Measurements from ENCODE around the gene CAPSL. TPM values are rescaled to one million over a fixed set of nuclear protein-coding genes. Genes with fewer than 3 reads are reported as not detected.

Gene CAPSL
- total and polyA plus RNA-seq, 9 donors = 0.85 to 28.8 (median 1.8) TPM; not detected in 4

DNA sequence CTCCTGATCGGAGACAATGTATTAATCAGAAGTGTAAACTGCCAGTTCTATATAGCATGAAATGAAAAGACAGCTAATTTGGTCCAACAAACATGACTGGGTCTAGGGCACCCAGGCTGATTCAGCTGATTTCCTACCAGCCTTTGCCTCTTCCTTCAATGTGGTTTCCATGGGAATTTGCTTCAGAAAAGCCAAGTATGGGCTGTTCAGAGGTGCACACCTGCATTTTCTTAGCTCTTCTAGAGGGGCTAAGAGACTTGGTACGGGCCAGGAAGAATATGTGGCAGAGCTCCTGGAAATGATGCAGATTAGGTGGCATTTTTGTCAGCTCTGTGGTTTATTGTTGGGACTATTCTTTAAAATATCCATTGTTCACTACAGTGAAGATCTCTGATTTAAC is 59.3 kb downstream of the CAPSL start:
- Histone ChIP-seq H3K4me3 (no peak overlapping the region), H3K27ac (no peak overlapping the region), H3K36me3 (no peaks in the 10 kb centered on the region), H3K27me3 (no peaks in the 10 kb centered on the region), H3K4me1 (ENCODE audit: insufficient read depth) (no peaks in the 10 kb centered on the region), H3K9me3 (no peaks in the 10 kb centered on the region)
- 84 to 89% (median 87%) methylated on average over 2 of the region's 2 CpGs for WGBS, 3 donors
- no peak for DNase-seq
- TF ChIP-seq EP300 (IDR thresholded peaks at IDR 0.05) = no peak
- no peak for TF ChIP-seq POLR2A (IDR thresholded peaks at IDR 0.05)
- intact Hi-C loops (cut with DNase I) = no loop called here

GRCh38 chr5:35878079-35878478 is 60.3 kb downstream of the CAPSL start:
- Histone ChIP-seq H3K4me3 (no peak overlapping the region), H3K36me3 (no peaks in the 10 kb centered on the region), H3K9me3 (no peaks in the 10 kb centered on the region), H3K27ac (no peak overlapping the region), H3K4me1 (ENCODE audit: insufficient read depth) (no peaks in the 10 kb centered on the region), H3K27me3 (no peaks in the 10 kb centered on the region)
- TF ChIP-seq POLR2A (IDR thresholded peaks at IDR 0.05) (no peak), CTCF (IDR thresholded peaks at IDR 0.05) (no peak), EP300 (IDR thresholded peaks at IDR 0.05) (no peak)
- intact Hi-C loops (cut with DNase I) = no loop called here
- no peak for DNase-seq

GRCh38 chr5:35877655-35878054 is 60.8 kb downstream of the CAPSL start:
- H3K36me3 ChIP-seq = no peaks in the 10 kb centered on the region
- no peaks in the 10 kb centered on the region for H3K27me3 ChIP-seq
- H3K9me3 ChIP-seq = no peaks in the 10 kb centered on the region
- H3K4me1 ChIP-seq (ENCODE audit: insufficient read depth) = no peaks in the 10 kb centered on the region
- no peak overlapping the region for H3K4me3 ChIP-seq
- H3K27ac ChIP-seq = no peak overlapping the region
- WGBS, 3 donors = 83 to 89% (median 87%) methylated on average over 2 of the region's 2 CpGs
- intact Hi-C loops (cut with DNase I) = no loop called here
- no peak for DNase-seq
- no peak for TF ChIP-seq POLR2A (IDR thresholded peaks at IDR 0.05)
- no peak for TF ChIP-seq CTCF (IDR thresholded peaks at IDR 0.05)
- TF ChIP-seq EP300 (IDR thresholded peaks at IDR 0.05) = no peak

DNA sequence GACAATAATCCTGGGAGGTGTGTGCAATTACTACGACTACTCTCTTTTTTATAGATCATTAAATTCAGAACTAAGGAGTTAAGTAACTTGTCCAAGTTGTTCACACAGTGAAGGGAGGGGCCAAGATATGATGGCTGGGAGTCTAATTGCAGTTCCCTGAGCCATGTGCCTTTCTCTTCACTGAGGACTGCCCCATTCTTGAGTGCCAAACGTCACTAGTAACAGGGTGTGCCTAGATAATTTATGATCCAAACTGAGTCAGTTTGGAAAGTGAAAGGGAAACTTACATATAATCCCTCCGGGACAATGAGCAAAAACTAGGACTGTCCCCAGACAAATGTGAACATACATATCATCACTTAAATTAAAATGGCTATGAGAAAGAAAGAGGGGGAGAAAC is 61.5 kb downstream of the CAPSL start:
- WGBS, 3 donors = 47 to 52% (median 50%) methylated on average over 3 of the region's 3 CpGs
- intact Hi-C loops (cut with DNase I) = no loop called here
- H3K9me3 ChIP-seq = no peaks in the 10 kb centered on the region

GRCh38 chr5:35876454-35876853 is 62.0 kb downstream of the CAPSL start:
- intact Hi-C loops (cut with DNase I) = no loop called here

More for the DNA sequence above, 61.5 kb downstream of the CAPSL start:
- Histone ChIP-seq H3K4me1 (ENCODE audit: insufficient read depth) (no peaks in the 10 kb centered on the region), H3K36me3 (no peaks in the 10 kb centered on the region), H3K27me3 (no peaks in the 10 kb centered on the region), H3K27ac (no peak overlapping the region), H3K4me3 (no peak overlapping the region)
- no peak for DNase-seq
- TF ChIP-seq CTCF (IDR thresholded peaks at IDR 0.05) (no peak), EP300 (IDR thresholded peaks at IDR 0.05) (no peak), POLR2A (IDR thresholded peaks at IDR 0.05) (no peak)

More at GRCh38 chr5:35876454-35876853, 62.0 kb downstream of the CAPSL start:
- Histone ChIP-seq H3K4me1 (ENCODE audit: insufficient read depth) (no peaks in the 10 kb centered on the region), H3K27me3 (no peaks in the 10 kb centered on the region), H3K4me3 (no peak overlapping the region), H3K9me3 (no peaks in the 10 kb centered on the region), H3K27ac (no peak overlapping the region), H3K36me3 (no peaks in the 10 kb centered on the region)
- WGBS, 3 donors = 85 to 92% (median 90%) methylated on average over 2 of the region's 2 CpGs
- TF ChIP-seq EP300 (IDR thresholded peaks at IDR 0.05) (no peak), CTCF (IDR thresholded peaks at IDR 0.05) (no peak)
- no peak for DNase-seq

All from ovary (tissue), 9 donors.